HG03342 (cell line): ENCODE data around the gene CADM1.

Experiments used
- ATAC-seq: cut with Tn5 transposase; IDR thresholded peaks from one replicate; pipeline ENCODE4 v1.9.1; 2021; ENCODE audit warnings: mild to moderate bottlenecking, moderate library complexity; ENCODE audit not compliant: unreplicated experiment

The CADM1 gene

DNA sequence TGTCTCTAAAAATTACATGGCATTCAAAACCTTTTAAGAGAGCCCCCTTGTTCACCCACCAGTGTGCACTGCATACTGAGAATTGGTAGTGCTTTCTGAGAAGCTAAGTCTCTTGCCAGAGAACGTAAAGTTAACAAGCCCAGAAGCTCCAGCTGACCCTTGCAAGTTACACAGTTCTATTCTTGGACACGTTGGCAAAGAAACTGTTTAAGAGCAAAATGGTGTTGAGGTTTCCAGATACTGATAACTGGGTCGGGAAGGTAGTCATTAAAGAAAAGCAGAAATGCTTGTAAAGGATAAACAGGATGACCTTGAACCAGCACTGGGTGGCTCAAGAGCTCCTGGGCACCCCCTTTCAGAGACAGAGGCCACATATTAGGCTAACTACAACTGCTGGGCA is 284.8 kb downstream of the CADM1 start:
- no peak for ATAC-seq

DNA sequence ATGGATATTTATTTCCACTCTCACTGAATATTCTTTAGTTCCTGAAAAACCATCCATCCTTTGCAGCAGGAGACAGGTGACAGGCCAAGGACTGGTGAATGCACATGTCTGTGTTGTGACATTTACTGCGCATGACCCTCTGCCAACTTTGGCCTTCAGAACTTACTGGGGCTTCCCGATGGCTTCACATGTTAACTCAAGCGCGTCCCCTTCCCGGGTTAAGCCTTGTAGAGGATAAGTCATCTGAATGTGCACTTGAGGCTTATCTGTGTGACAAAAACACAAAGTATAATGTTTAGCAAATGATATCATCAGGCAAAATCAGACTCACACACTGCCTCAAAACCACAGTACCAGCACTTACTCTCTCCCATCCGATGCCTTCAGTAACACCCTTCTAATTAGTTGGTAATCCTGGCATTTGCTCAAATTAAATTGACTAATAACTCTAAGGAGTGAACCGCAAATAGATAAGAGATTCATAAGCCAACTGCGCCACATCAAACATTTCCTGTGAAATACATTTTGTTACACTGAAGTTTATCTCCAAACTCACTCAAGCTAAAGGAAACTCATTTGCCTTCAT is 286.4 kb downstream of the CADM1 start:
- ATAC-seq = no peak

DNA sequence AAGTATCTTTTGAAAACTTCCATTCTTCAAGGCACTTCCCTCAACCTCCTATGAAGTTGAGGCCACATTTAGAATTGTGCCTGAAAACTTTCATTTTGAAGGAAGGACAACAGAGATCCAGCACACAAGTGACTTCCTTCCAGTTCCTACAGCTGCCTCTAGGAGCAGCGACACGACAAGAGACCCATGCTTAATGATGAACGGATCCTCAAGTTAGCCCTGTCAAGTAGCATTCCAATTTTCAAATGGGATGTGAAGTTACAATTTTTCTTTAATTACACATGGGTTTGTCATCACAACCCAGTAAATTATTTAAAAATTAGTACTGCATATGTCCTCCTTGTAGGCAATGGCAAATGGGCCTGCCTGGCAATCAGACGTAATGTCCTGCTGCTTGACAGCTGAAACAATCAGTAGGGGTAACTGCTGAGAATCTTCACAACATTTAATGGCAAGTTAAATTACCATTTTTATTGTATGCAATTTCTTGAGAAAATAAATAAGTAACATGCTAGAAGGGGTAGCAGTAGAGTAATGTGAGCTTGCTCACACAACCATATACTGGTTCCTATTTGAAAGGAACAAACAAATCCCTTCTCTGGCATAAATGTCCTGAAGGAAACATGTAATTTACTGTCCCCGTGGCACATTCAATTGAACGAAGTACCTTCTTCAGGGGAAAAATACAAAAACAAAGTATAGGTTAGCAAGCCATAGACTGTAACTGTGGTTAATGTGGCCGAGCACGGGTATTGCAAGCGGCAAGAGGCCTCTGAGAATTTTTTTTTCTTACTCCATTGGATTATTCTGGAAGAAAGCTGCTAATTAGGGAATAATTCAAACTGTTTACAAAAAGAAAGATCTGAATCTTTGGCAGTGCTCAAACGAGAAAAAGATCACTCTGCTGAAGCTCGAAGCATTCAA is 288.3 kb downstream of the CADM1 start:
- ATAC-seq = no peak

DNA sequence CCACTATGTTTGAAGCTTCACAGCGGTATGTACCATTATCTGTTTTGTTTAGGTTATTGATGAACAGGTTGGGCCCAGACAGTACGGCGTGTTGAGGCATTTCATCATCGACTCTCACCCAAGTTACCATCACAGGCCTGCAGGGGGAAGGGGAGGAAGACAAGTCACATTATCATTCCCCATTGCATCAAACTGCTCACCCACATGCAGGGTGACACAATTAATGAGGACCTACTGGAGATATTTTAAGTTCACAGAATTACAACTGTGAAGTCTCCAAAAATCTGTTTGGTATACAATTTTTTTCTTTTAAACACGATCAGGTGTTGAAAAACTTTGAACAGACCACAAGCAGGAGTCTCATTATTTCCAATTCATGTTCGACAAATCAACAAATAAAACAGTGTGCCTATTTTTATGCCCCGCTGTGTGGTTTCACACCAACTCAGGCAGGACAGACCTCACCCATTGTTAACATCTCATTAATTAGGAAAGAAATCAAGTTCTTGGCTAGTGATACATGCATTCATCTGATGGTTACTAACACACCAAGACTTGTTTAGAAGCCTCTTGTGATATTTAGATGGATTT is 289.5 kb downstream of the CADM1 start:
- no peak for ATAC-seq

DNA sequence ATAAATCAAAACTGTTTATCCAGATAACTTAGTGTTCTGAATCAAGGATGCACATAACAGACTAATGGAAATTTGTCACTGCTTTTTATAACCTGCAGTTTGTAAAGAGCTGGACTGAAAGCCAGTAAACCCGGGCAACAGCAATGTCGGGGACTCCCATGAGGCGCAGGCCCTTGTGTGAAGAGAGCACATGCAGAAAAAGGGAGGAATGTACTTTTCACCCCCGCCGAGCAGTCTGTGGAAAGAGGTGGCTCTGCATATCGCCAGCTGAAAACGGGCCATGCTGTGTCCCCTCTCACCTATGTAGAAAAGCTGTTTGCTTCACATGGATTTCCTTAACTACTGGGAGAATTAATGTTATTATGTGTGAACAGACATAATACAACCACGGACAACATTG is 291.2 kb downstream of the CADM1 start:
- ATAC-seq = no peak

DNA sequence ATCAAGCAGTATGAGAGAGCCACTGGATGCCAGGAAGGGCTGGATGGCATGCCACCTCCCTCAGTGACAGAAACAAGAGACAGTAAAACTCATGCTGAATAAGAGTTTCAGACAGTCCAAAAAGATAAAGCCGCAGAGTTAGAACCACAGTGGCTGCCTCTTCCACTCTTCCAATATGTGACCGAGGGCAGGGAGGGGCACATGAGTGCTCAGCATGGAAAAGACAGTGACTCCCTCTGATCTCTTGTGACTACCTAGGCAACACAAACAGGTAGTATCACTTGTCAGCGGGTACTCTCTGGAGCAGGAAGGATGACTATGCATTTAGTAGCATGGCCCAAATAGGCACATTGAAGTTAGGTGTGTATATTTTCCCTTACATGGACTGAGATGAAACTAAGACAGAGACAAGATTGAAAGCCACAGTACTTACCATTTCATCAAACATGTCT is 295.4 kb downstream of the CADM1 start:
- no peak for ATAC-seq

DNA sequence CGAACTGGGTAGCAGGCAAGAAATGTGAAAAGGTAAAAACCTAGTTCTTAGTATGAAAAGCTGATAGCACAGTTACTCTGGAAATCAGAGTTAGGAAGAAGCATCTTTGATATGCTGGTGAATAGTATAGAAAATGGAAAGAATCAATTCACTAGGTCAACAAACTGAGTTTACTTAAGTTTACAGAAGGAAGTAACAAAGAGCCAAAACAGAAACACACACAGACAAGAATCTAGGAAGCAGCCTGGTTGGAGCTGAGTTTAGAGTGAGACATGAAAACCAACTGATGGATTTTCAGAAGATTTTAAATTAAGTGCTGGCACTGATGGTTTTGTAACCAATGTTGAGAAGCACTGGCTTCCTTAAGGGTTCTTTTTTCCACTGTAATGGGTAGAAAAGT is 296.3 kb downstream of the CADM1 start:
- ATAC-seq = no peak

DNA sequence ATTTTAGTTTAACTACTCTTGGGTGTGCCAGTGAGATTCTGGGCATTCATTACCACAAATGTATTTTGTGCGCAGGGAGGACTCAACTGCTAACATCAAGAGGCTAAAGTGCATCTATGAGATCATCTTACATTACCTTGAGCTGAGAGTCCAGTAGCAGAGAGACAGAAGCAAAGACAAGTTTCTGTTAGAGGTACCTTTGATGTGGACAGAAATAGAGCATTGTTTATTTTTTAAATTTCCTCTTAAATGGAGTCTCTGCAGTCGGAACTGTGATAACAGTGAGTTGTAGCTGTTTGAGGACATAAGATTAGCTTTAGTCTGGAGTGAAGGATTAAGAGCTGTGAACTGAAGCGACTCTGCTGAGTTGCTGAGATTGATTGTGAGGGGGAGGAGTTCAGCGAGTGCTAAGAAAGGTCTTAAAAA is 297.0 kb downstream of the CADM1 start:
- ATAC-seq = no peak

DNA sequence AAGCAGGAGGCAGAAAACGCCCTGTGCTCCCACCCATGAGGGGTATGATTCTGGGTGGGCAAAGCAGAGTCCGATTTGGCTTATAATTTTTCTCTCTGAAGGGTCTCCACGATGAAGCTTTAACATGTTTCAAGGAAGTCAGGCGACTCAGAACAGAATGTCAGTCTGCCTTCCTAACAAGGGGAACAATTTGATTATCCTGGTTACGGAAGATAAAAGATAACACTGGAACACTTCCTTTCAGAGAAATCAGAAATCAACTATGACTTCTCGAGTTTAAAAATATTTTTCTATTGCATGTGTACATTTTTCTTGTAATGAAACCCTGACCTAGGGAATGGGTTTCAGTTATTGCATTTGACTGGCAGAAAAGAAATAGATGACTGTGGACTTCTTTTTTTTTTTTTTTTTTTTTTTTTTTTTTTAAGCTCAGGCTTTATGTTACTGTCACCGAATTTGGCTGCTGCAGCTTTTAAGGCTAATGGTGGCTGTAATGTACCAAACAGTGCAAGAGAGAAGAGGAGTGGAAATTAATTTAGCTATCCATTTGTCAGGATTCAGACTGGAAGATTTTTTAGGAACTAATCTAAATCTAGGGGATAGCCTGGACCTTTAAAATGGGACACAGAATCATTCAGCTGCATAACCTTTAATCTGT is 297.7 kb downstream of the CADM1 start:
- ATAC-seq = no peak

DNA sequence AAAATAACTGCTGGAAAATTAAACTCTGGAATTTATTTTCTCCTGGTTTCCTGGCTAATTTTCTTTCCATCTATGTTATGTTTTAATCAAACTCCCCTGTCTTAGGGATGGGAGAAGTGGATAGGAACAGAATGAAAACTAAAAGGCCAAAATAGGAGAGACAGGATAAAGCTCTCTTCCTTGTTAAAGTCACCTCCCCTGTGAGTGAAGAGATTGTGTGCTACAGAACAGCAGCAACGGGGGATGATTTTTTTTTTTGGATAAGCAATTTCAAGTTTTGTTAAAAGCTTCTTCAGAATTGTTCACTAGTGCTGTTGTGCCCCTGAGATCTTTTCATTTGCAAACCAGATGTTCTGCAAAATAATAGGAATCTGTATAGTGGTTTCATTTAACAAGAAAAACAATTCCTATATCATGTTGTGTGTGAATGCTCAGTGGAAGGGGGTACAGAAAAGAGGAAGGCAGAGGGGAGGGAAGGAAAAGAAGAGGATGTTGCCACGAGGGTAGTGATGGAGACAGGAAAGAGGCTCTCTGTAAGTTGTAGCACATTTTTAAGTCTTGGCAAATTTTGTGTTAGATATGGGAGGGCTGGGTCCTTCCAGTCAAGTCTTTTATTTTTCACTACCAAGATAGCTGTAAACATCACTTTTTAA is 301.2 kb downstream of the CADM1 start:
- ATAC-seq = no peak

DNA sequence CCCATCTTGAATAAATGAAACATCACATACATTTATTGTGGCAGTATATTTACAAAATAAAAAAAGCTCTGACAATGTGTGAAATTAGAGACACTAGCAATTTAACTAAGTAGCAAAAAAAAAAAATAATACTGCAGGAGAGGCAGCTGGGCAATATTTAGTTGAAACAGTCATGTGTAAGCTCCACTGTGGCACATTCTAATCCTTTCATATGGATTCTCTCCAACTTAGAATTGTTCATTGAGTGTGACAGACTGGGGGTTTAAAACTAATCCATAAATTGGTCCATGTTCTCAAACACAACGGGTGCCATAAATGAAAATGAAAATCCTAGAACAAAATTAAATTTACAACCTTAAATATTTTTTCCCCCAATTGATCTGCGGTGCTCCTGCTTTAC is 302.1 kb downstream of the CADM1 start:
- ATAC-seq = no peak

DNA sequence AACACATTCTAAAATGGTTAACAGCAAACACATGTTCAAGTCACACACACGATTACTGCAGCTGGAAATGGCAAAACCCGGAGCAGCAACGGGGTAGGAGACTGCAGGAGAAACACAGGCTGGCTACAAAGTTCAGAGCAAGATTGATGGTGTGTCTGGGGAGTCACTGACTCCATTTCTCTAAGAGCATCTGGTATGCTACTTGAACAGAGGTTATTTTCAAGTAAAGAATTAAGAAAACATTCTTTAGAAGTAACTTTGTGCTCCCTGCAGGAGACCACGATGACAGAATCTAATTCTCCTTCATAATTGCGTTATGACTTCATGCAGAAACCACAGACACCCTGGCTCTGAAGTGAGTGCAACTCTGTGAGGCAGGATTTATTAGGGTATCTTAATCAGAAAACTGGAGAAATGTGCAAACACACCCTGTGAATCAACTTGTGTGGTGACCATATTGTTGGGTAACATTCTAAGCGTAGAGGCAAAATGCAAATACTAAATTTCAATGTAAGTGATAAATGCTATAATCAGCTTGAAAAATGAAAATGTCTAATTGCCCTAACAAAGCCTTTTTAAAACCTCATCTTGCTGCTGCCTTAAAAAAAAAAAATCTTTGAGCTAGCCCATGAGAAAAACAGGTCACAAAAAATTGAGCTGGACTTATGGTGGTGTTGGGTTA is 303.0 kb downstream of the CADM1 start:
- ATAC-seq = no peak

DNA sequence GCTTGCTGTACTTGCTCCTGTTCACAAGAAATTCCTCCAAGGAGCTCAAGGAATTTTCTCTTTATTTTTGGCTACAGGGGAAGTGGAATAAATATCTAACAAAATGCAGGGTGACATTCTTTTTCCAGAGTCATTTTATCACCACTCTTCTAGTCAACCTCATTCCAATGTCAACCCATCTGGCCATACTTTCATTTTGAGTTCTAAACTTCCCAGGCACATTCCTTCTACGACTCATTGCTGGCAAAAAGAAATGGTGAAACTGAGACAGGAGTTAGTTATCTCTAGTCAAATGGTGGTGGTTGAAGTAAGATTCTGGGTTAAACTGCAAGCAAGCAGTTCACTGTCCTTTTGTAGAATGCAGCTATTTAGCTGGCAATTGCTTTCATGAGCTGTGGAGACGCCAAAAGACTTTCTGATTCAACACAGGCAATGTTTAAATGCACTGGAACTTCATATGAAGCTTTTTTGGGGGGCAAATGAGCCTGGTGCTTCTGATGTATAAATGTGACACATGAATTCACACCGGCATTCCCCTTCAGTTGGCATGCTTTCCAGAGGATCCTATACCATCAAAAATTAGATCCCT is 304.6 kb downstream of the CADM1 start:
- ATAC-seq = no peak

DNA sequence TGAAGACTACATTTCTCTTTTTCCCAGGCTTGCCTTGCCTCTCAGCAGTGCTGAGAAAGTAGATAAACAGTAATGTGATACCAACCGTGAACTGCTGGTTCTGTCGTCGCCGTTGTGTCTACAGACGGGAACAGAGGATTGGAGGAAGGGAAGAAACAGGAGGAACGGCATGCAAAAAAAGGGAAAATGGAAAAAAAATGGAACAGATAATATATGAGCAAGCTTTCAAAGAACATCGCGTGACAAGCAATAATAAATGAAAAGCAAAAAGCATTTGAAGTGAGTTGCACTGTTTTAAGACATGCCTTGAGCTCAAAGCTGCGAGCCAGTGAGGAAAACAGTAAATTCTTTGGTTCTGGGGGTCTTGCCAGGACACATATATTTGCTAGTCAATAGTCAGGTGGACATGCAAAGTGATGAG is 305.9 kb downstream of the CADM1 start:
- no peak for ATAC-seq

DNA sequence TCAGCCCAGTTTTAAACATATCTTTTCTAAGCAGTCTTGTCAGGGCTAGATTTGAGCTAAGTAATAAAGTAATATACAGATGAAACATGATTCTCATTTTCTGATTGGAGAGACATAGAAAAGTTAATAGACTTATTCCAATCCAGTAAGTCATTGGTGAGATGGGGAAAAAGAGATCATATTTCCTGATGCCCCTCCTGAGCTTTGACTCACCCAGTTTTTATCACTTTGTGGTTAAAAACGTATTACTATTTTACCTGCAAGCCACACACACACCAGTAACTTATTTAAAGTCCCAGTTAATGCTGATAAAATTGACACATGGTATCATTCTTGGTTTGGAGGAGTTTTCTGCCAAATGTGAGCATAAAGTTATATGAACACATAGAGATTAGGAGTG is 306.8 kb downstream of the CADM1 start:
- no peak for ATAC-seq

DNA sequence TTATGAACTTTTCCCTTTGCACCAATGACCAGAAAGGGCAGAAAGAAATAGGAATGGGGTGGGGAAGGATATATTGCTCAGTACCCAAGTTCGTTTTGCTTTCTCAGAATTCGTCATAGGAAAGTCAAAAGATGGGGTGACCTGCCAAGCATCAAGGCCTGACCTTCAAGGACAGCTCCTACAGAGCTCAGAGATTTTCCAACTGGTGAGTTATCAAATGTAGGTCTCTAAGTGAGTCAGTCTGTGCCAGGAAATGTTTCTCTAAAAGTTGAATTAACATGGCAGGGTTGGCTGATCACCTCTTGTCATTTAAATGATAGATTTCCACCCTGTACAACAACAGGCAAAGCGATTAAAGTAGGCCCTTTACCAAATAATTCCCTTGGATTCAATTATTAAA is 307.2 kb downstream of the CADM1 start:
- ATAC-seq = no peak

DNA sequence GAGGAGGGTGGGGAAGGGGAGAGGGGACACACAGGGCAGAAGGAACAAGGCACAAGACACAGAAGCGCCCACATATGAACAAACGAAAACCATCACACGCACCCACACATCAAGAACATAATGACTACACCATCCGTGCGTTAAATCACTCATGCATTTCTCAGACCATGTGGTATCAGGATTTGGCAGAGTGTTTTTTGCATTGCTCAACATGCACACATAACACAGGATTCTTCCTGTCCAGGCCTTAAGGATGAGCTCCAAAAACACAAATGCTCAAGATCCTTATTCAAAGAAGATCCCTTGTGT is 309.5 kb downstream of the CADM1 start:
- no peak for ATAC-seq

DNA sequence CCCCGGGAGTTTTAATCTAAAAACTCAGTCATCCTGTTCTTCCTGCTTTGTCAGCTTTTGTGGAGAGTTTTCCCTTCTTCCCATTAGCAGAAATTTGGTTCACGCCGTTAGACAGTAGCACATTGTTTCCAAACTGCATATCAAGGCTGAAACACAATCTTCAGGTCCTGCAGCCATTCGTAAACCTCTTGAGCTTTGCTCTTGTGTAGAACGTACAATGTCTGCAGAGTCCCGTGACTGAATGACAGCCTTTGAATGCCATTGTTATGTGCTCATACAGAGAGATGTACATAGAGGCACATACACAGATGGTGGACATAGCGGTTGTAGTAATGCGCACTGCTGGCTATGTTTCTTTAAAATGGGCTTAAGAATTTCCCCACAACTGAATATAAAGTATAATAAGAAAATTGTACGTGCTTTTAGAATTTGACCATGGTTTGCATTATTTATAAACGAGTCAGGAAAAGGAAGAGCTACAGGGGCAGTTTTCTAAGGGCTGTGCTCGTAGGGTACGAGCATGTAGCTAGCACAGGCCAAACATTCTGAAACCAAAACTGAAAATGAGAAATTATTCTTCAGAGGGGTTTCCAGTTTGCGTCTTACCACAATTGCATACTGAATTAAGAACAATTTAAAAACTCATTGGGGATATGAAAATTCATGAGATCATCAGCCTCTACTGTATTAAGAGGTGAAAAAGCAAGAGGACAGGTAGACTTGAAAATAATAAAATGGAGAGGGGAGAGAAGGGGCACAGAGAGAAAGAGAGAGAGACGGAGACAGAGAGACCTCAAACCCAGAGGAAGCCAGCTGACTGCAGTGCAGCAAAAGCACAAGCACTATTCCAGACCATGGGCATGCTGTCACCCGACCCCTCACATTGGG is 310.1 kb downstream of the CADM1 start:
- ATAC-seq = peak; percentile 70

DNA sequence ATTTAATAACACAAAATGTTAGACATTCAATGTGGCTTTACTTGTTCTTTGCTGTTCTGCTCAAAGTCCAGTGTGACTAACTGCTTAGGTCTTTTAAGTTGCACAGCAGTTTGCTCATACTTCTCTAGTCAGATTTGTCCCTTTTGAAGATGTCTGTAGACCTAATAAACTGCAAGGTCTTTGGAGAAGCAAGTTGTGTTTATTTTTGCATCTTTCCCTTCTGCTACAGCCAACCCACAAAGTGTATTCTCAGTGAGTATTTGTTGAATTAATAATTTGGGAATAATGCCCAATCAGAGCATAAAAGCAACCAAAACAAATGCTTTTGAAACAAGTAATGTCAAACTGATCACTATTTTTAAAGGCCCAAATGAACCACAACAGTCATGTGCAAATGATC is 312.5 kb downstream of the CADM1 start:
- no peak for ATAC-seq
